Measurements from ENCODE around the gene CAB39. TPM values are rescaled to one million over a fixed set of nuclear protein-coding genes. Genes with fewer than 3 reads are reported as not detected.

Gene CAB39
- total and polyA plus RNA-seq, 2 of the 8 experiments (the other 6 are each of a cell fraction or from before 2014, with no cell fraction given) = 16.4 to 50.5 TPM

DNA sequence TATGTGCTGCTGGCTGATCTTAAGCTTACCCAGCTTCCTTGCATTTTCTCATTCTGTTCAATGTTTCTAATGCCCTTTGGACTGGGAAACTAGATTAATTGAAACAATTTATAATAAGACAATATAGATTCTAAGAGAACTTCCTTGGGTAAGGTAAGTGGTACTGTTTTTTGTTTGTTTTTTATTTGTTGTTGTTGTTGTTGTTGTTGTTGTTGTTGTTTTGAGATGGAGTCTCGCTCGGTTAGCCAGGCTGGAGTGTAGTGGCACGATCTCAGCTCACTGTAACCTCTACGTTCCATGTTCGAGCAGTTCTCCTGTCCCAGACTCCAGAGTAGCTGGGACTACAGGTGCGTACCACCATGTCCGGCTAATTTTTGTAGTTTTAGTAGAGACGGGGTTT lies 49.1 kb downstream of the CAB39 start:
- Histone ChIP-seq H2BK120ac (replicated peaks; ENCODE audit: low read depth, low read length) (no peak overlapping the region), H3K23ac (ENCODE audit: insufficient read length) (no peak overlapping the region), H3K9ac (replicated peaks in 1 of 4; ENCODE audit: extremely low read depth in 1 of 4, low read depth in 3 of 4, low read length in 3 of 4) (no peak overlapping the region), H3K18ac (ENCODE audit: extremely low read depth, low read length) (no peak overlapping the region), H4K20me1 (replicated peaks in 1 of 2; ENCODE audit: control insufficient read depth in 1 of 2, insufficient read depth in 2 of 2, low read length in 2 of 2) (peaks cover 2 to 3% of the 10 kb centered on the region in 2 experiments), H3K36me3 (ENCODE audit: control insufficient read depth in 2 of 4, insufficient read depth in 4 of 4, low read length in 3 of 4) (peaks cover 0 to 3% (median 0%) of the 10 kb centered on the region in 4 experiments; a peak in 2 of 8 replicates), H3K4me1 (replicated peaks in 1 of 4; ENCODE audit: control insufficient read depth in 3 of 4, insufficient read depth in 4 of 4, low read length in 3 of 4) (peaks cover 0 to 11% (median 5%) of the 10 kb centered on the region in 4 experiments; a peak in 4 of 7 replicates), H3K9me3 (ENCODE audit: insufficient read depth in 2 of 2, low read depth in 1 of 2, low read length in 1 of 2) (no peaks in the 10 kb centered on the region), H3K4ac (replicated peaks; ENCODE audit: insufficient read length, low read depth, low read length) (no peak overlapping the region), H2BK20ac (ENCODE audit: low read length) (no peak overlapping the region), H2BK5ac (ENCODE audit: low read depth, low read length) (no peak overlapping the region), H4K8ac (ENCODE audit: extremely low read depth, insufficient read depth, low read length) (no peak overlapping the region), H3K4me3 (ENCODE audit: extremely low read depth in 1 of 4, insufficient read depth in 2 of 4, low read depth in 3 of 4, low read length in 4 of 4) (no peak overlapping the region), H4K91ac (replicated peaks; ENCODE audit: insufficient read length, low read length) (no peak overlapping the region), H3K23me2 (ENCODE audit: low read depth, low read length) (no peaks in the 10 kb centered on the region), H3K14ac (ENCODE audit: insufficient read length) (no peak overlapping the region), H3K56ac (replicated peaks; ENCODE audit: insufficient read length, low read depth, low read length) (no peak overlapping the region), H2AFZ (ENCODE audit: low read length) (no peak overlapping the region), H2AK5ac (ENCODE audit: low read depth, low read length) (no peak overlapping the region), H3K27ac (ENCODE audit: low read depth, low read length) (no peak overlapping the region), H3K4me2 (ENCODE audit: insufficient read depth in 1 of 2, low read depth in 2 of 2, low read length in 2 of 2) (no peak overlapping the region), H3K79me1 (ENCODE audit: low read depth, low read length) (no peaks in the 10 kb centered on the region; the same call in 1 of the 2 replicates), H2BK12ac (ENCODE audit: low read depth, low read length) (no peak overlapping the region), H3K27me3 (replicated peaks in 1 of 4; ENCODE audit: control insufficient read depth in 3 of 4, extremely low read depth in 1 of 4, insufficient read depth in 3 of 4, low read length in 3 of 4) (no peaks in the 10 kb centered on the region), H3K79me2 (ENCODE audit: control insufficient read depth in 1 of 2, insufficient read depth in 2 of 2, low read length in 2 of 2) (peaks cover 0 to 33% of the 10 kb centered on the region in 2 experiments; a peak in 2 of 4 replicates), H4K5ac (ENCODE audit: insufficient read length, low read depth, low read length) (no peak overlapping the region), H2BK15ac (ENCODE audit: low read length) (no peak overlapping the region)
- ChIA-PET CTCF (ENCODE audit: partially characterized antibody) (interaction anchor here (0.6 to 4.0 kb wide), 30 partner anchors 9 to 922 kb away, joined by 3 to 28 read pairs (median 4); no protein-coding TSS in a partner anchor), POLR2A (ENCODE audit: partially characterized antibody) (no interaction called here)
- DNase-seq (ENCODE audit: low read depth in 1 of 2, low spot score in 2 of 2) (no peak), FAIRE-seq (no peak)
- WGBS, 2 experiments (ENCODE audit: extremely low coverage in 1 of 2, insufficient coverage in 1 of 2, insufficient read length in 1 of 2, insufficient replicate concordance in 2 of 2, low coverage in 1 of 2, low lambda C conversion rate in 2 of 2, missing lambda C conversion rate in 1 of 2) = 92% methylated on average over 8 of the region's 8 CpGs; no CpG with 5 or more reads in 1 of the 2 experiments
- TF ChIP-seq HDAC2 (IDR thresholded peaks at IDR 0.05; ENCODE audit: borderline replicate concordance in 1 of 2, low read depth in 2 of 2, low read length in 2 of 2) = no peak
- TF ChIP-seq PHF8 (conservative IDR thresholded peaks at IDR 0.05; ENCODE audit: low read depth, low read length) = no peak
- no peak for TF ChIP-seq RBBP5 (IDR thresholded peaks at IDR 0.05; ENCODE audit: borderline replicate concordance, low read depth, low read length)
- TF ChIP-seq CHD1 (IDR thresholded peaks at IDR 0.05; ENCODE audit: low read depth, low read length) = no peak
- TF ChIP-seq TAF7 (optimal IDR thresholded peaks at IDR 0.05; ENCODE audit: borderline replicate concordance, low read depth, low read length) = no peak
- TF ChIP-seq JUND (IDR thresholded peaks at IDR 0.05; ENCODE audit: low read length) = no peak
- TF ChIP-seq CHD2 (IDR thresholded peaks at IDR 0.05; ENCODE audit: low read length) = no peak
- TF ChIP-seq, protein P1, sequence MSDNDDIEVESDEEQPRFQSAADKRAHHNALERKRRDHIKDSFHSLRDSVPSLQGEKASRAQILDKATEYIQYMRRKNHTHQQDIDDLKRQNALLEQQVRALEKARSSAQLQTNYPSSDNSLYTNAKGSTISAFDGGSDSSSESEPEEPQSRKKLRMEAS (IDR thresholded peaks at IDR 0.05) = no peak
- no peak for TF ChIP-seq RXRA (IDR thresholded peaks at IDR 0.05; ENCODE audit: insufficient read depth, low read depth, low read length)
- TF ChIP-seq GABPA (IDR thresholded peaks at IDR 0.05; ENCODE audit: borderline replicate concordance, insufficient read depth, low read length) = no peak
- no peak for TF ChIP-seq SP4 (IDR thresholded peaks at IDR 0.05; ENCODE audit: low read length)
- TF ChIP-seq ZNF274 (IDR thresholded peaks at IDR 0.05; ENCODE audit: borderline replicate concordance, extremely low read depth, low read length) = no peak
- TF ChIP-seq, protein P2, sequence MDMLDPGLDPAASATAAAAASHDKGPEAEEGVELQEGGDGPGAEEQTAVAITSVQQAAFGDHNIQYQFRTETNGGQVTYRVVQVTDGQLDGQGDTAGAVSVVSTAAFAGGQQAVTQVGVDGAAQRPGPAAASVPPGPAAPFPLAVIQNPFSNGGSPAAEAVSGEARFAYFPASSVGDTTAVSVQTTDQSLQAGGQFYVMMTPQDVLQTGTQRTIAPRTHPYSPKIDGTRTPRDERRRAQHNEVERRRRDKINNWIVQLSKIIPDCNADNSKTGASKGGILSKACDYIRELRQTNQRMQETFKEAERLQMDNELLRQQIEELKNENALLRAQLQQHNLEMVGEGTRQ (IDR thresholded peaks at IDR 0.05; ENCODE audit: low read length) = no peak

Measured in H1 (cell line).